ENCODE results near the gene XPC. TPM values are rescaled to one million over a fixed set of nuclear protein-coding genes. Genes with fewer than 3 reads are reported as not detected.

XPC gene
- total RNA-seq, 3 donors from 2014 or later, result 22.4 to 30.6 (median 26.9) TPM

DNA sequence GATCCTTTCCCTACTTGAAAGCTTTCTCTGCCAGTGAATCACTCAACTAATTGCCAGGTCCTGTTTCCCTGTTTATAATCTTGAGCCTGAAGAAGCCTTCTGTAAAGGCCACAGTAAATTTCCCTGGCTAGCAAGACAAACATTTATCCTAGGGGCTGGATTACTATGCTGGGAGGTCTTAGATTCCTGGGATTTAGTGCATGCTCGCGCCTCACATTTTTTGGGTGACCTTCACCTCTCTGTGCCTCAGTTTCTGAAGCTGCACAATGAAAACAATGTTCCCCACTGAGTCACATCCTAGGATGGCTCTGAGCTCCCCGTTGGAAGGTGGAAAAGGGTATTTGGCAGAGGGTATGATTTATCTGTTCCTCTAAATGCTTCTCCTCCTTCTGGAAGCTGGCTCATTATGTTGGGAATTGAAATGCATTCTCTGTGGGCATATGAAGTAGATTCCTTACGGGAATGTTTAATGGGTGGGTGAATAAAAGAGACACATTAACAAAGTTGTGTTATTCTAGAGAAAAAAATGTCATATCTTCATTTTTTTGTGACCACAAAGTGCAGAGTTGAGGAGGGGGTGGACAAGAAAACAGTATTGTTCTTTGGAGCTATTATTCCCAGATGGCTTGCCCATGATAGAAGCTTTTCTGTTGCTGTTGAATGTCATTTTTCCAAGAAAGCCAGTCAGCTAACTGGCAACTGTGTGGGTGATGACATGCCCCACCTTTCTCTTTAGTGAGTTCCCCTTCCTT is 32.6 kb upstream of the XPC start:
- H3K4me1 ChIP-seq (ENCODE audit: low read depth), result peaks cover 16% of the 10 kb centered on the region
- intact Hi-C loops (cut with DNase I, micrococcal nuclease), result no loop called here
- no peak for DNase-seq
- H3K9me3 ChIP-seq, result no peaks in the 10 kb centered on the region
- ATAC-seq, result no peak
- no peaks in the 10 kb centered on the region for H3K36me3 ChIP-seq (ENCODE audit: low read depth)
- H3K4me3 ChIP-seq, result no peak overlapping the region
- TF ChIP-seq CTCF (IDR thresholded peaks at IDR 0.05), result no peak

DNA sequence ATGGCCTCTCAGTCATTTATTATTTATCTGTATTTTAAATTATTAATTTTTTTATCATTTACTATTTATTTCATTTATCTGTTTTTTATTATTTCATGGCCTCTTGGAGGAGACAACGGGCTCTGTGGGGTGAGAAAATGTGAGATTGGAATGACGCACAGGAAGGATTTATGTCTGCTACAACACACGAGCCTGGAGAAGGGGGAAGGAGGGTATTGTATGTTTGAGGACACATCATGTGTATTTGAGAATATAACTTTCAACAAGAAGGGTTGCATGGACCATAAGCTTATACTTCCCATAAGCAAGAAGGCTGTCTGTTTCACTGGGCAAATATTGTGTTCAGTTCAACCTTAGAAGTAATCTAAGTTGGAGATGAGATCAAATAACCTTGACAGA is 31.9 kb upstream of the XPC start:
- H3K4me3 ChIP-seq, result no peak overlapping the region
- intact Hi-C loops (cut with DNase I, micrococcal nuclease), result no loop called here
- H3K36me3 ChIP-seq (ENCODE audit: low read depth), result no peaks in the 10 kb centered on the region
- ATAC-seq (no peak), DNase-seq (no peak)
- H3K4me1 ChIP-seq (ENCODE audit: low read depth), result peaks cover 16% of the 10 kb centered on the region
- no peaks in the 10 kb centered on the region for H3K9me3 ChIP-seq
- TF ChIP-seq CTCF (IDR thresholded peaks at IDR 0.05), result no peak

GRCh38 chr3:14209581-14210289 is 31.3 kb upstream of the XPC start:
- no peak for ATAC-seq
- H3K4me3 ChIP-seq, result no peak overlapping the region
- intact Hi-C loops (cut with DNase I, micrococcal nuclease), result no loop called here
- H3K4me1 ChIP-seq (ENCODE audit: low read depth), result peaks cover 11% of the 10 kb centered on the region
- no peak for DNase-seq
- H3K9me3 ChIP-seq, result no peaks in the 10 kb centered on the region
- no peaks in the 10 kb centered on the region for H3K36me3 ChIP-seq (ENCODE audit: low read depth)
- no peak for TF ChIP-seq CTCF (IDR thresholded peaks at IDR 0.05)

DNA sequence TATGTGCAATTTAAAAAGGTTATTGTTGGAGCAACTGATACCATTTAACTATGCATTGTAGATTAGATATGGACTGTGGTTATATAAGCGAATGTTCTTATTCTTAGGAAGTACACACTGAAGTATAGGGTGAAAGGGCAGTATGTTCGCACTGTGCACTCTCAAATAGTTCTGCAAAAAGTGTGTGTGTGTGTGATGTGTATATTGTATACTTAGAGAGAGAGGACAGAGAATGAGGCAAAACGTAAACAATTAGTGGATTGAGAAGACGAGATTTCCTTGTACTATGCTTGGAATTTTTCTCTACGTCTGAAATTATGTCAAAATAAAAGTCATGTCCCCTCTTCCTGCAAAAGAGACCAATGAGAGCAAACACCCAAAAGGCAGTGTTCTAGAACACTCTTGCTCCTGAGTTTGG is 30.6 kb upstream of the XPC start:
- peak; percentile 78 for ATAC-seq

GRCh38 chr3:14208168-14208567 is 29.8 kb upstream of the XPC start:
- intact Hi-C loops (cut with DNase I, micrococcal nuclease), result no loop called here

More for the DNA sequence above, 30.6 kb upstream of the XPC start:
- H3K4me3 ChIP-seq, result no peak overlapping the region
- peaks cover 11% of the 10 kb centered on the region for H3K4me1 ChIP-seq (ENCODE audit: low read depth)
- no peak for DNase-seq
- H3K36me3 ChIP-seq (ENCODE audit: low read depth), result no peaks in the 10 kb centered on the region
- no peak for TF ChIP-seq CTCF (IDR thresholded peaks at IDR 0.05)
- intact Hi-C loops (cut with DNase I, micrococcal nuclease), result no loop called here
- no peaks in the 10 kb centered on the region for H3K9me3 ChIP-seq

More at GRCh38 chr3:14208168-14208567, 29.8 kb upstream of the XPC start:
- DNase-seq, result no peak
- H3K9me3 ChIP-seq, result no peaks in the 10 kb centered on the region
- TF ChIP-seq CTCF (IDR thresholded peaks at IDR 0.05), result no peak
- peaks cover 19% of the 10 kb centered on the region for H3K4me1 ChIP-seq (ENCODE audit: low read depth)
- no peak for ATAC-seq
- H3K4me3 ChIP-seq, result no peak overlapping the region
- no peaks in the 10 kb centered on the region for H3K36me3 ChIP-seq (ENCODE audit: low read depth)

All from mucosa of descending colon (tissue), 3 donors.